Measurements from ENCODE around the gene FAM180A. TPM values are rescaled to one million over a fixed set of nuclear protein-coding genes. Genes with fewer than 3 reads are reported as not detected.

Gene FAM180A
- total RNA-seq, 2 donors from 2014 or later: 0.45 to 1.1 TPM

GRCh38 chr7:135716677-135717238, 31.9 kb downstream of the FAM180A start:
- TF ChIP-seq CTCF (IDR thresholded peaks at IDR 0.05): no peak
- Histone ChIP-seq H3K36me3 (no peaks in the 10 kb centered on the region), H3K4me1 (no peaks in the 10 kb centered on the region), H3K4me3 (no peak overlapping the region), H3K27ac (no peak overlapping the region), H3K27me3 (no peaks in the 10 kb centered on the region), H3K9ac (ENCODE audit: low read depth in 2 of 2, low read length in 2 of 2) (no peak overlapping the region), H3K9me3 (no peaks in the 10 kb centered on the region)
- intact Hi-C loops (cut with DNase I): no loop called here
- no peak for DNase-seq

DNA sequence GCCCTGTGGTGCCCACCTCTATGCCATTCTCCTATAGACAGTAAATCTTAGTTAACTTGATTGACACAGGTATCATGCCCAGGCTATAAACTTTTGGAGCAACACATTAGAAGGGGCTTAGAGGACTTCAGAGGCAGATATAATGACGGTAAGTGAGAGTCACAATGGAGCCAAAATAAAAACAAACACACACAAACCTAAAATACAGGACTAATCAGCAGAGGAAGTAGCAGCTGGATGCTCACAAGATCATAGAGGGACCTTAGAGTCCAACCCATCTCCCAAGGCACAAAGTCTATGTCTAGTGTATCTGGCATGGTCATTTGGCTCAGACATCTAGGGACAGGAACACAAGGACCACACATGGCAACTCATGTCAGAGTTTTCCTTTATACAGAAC, 32.9 kb downstream of the FAM180A start:
- H3K36me3 ChIP-seq: no peaks in the 10 kb centered on the region
- no peak for DNase-seq
- H3K27me3 ChIP-seq: no peaks in the 10 kb centered on the region
- intact Hi-C loops (cut with DNase I): no loop called here
- H3K27ac ChIP-seq: no peak overlapping the region
- no peaks in the 10 kb centered on the region for H3K9me3 ChIP-seq
- H3K9ac ChIP-seq (ENCODE audit: low read depth in 2 of 2, low read length in 2 of 2): no peak overlapping the region
- no peak for TF ChIP-seq CTCF (IDR thresholded peaks at IDR 0.05)
- H3K4me1 ChIP-seq: no peaks in the 10 kb centered on the region
- no peak overlapping the region for H3K4me3 ChIP-seq

DNA sequence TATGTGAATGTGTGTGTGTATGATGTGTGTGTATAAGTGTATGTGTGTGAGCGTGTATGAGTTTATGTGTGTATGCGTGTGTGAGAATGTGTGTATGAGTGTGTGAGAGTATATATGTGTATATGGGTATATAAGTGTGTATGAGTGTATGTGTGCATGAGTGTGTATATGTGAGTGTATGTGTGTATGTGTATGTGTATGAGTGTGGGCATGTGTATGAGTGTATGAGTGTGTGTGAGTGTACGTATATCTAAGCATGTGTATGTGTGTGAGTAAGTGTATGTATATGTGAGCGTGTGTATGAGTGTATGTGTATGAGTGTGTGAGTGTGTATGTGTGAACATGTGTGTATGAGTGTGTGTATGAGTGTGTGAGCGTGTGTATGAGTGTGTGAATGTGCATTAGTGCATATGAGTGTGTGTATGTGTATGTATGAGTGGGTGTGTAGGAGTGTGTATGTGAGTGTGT, 33.5 kb downstream of the FAM180A start:
- DNase-seq: no peak
- H3K4me1 ChIP-seq: no peaks in the 10 kb centered on the region
- intact Hi-C loops (cut with DNase I): no loop called here
- H3K9me3 ChIP-seq: no peaks in the 10 kb centered on the region
- H3K4me3 ChIP-seq: no peak overlapping the region
- no peak overlapping the region for H3K9ac ChIP-seq (ENCODE audit: low read depth in 2 of 2, low read length in 2 of 2)
- no peak for TF ChIP-seq CTCF (IDR thresholded peaks at IDR 0.05)
- no peaks in the 10 kb centered on the region for H3K36me3 ChIP-seq
- no peak overlapping the region for H3K27ac ChIP-seq
- no peaks in the 10 kb centered on the region for H3K27me3 ChIP-seq

DNA sequence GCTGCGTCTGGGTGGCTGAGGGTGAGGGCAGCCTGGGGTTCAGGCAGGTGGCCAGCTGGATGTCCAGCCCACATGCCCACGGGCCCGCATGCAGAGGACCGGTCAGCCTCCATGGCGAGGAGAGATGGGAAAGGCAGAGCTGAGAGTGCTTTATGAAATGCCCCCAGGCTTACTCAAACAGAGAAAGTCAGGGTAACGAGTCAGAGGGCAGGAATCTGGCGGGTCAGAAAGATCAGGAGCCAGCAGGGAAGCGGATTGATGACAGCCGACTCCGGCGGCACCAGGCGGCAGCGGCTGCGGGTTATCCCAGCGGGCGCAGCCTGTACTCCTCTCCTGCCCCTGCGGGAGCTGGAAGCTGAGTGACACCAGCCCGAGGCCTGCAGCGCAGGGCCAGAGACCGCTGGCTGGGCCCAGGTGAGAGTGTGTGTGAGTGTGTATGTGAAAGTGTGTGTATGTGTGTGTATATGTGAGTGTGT, 34.0 kb downstream of the FAM180A start:
- no peak for DNase-seq
- no peak for TF ChIP-seq CTCF (IDR thresholded peaks at IDR 0.05)
- intact Hi-C loops (cut with DNase I): no loop called here
- H3K4me3 ChIP-seq: no peak overlapping the region
- H3K36me3 ChIP-seq: no peaks in the 10 kb centered on the region
- no peaks in the 10 kb centered on the region for H3K27me3 ChIP-seq
- H3K9ac ChIP-seq (ENCODE audit: low read depth in 2 of 2, low read length in 2 of 2): no peak overlapping the region
- no peaks in the 10 kb centered on the region for H3K9me3 ChIP-seq
- no peak overlapping the region for H3K27ac ChIP-seq
- H3K4me1 ChIP-seq: no peaks in the 10 kb centered on the region

DNA sequence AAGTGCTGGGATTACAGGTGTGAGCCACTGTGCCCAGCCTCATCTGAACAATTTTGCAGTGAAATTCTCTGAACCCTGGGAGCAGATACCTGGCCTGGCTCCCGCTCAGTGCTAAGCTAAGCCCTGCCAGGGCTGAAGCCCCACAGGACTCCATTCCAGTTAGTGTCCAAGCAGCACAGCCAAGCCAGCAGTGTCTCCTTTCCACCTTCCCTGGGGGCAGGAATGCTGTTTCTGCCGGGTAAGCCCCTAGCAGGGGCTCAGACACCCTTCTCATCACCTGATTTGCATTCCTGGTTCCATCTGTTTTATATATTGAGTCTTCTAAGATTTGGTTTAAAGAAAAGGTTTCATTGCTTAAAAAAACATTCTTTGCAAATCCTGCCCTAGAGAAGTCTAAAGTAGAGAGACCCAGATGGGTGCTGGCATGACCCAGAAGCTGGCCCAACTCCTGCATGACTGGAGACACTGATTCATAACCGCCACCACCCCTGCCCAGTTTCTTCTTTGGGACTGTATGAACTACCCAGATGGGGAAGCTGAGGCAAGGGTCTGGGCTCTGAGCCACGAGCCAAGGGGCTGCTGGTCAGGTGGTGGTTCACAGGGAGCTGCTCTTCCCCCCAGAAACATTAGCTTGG, 34.7 kb downstream of the FAM180A start:
- Histone ChIP-seq H3K9ac (ENCODE audit: low read depth in 2 of 2, low read length in 2 of 2) (no peak overlapping the region), H3K4me1 (no peaks in the 10 kb centered on the region), H3K27ac (no peak overlapping the region), H3K36me3 (no peaks in the 10 kb centered on the region), H3K27me3 (no peaks in the 10 kb centered on the region), H3K4me3 (no peak overlapping the region), H3K9me3 (no peaks in the 10 kb centered on the region)
- DNase-seq: no peak
- TF ChIP-seq CTCF (IDR thresholded peaks at IDR 0.05): no peak
- intact Hi-C loops (cut with DNase I): no loop called here
